ENCODE results near the gene ACTN4. TPM values are rescaled to one million over a fixed set of nuclear protein-coding genes. Genes with fewer than 3 reads are reported as not detected.
"Not testable (repeated sequence)": the region's sequence is repeated elsewhere in the genome, so short reads cannot be mapped to it uniquely, and the experiment has no call there.

ACTN4 gene
- total and polyA plus RNA-seq, 10 of the 15 experiments (the other 5 are each of a cell fraction or from before 2014, with no cell fraction given) = 2.4 to 293 (median 72.5) TPM

DNA sequence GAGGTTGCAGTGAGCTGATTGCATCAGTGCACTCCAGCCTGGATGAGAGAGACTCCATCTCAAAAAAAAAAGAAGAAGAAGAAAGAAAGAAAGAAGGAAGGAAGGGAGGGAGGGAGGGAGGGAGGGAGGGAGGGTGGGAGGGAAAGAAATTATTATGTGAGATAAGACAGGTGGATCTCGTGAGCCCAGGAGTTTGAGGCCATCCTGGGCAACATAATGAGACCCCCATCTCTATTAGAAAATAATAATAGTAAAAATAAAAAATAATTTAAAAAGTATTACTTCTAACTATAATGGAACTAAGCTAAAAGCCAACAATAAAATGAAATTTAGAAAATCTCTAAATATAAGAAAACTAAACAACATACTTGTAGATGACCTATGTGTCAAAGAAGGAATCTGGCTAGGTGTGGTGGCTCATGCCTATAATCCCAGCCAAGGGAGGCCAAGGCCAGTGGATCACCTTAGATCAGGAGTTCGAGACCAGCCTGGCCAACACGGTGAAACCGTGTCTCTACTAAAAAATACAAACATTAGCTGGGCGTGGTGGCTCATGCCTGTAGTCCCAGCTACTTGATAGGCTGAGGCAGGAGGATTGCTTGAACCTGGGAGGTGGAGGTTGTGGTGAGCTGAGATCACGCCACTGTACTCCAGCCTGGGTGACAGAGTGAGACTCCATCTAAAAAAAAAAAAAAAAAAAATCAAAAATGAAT is 113.5 kb downstream of the ACTN4 start:
- H2AFZ ChIP-seq (ENCODE audit: control insufficient read depth, low read depth, low read length); BruUV-seq (replicated peaks); H3K27ac ChIP-seq (ENCODE audit: control insufficient read depth, insufficient read depth); H3K36me3 ChIP-seq (ENCODE audit: control insufficient read depth in 2 of 2, insufficient read depth in 2 of 2, low read length in 1 of 2); H3K9me3 ChIP-seq (replicated peaks; ENCODE audit: control insufficient read depth, insufficient read depth, low read length); H3K9ac ChIP-seq (ENCODE audit: control insufficient read depth, insufficient read depth, low read length); H4K20me1 ChIP-seq (ENCODE audit: control insufficient read depth, insufficient read depth); intact Hi-C loops (cut with micrococcal nuclease; ENCODE audit: unreplicated experiment); in situ Hi-C loops (cut with MboI); H3K4me3 ChIP-seq; FAIRE-seq; H3K4me1 ChIP-seq (ENCODE audit: control insufficient read depth, insufficient read depth, low read length); H3K27me3 ChIP-seq (replicated peaks in 1 of 2; ENCODE audit: control insufficient read depth in 2 of 2, insufficient read depth in 2 of 2, low read length in 1 of 2); ATAC-seq; H3K79me2 ChIP-seq (ENCODE audit: control insufficient read depth, insufficient read depth, low read length); H3K4me2 ChIP-seq (ENCODE audit: control insufficient read depth, insufficient read depth); DNase-seq (ENCODE audit: low read depth, low spot score): not testable (repeated sequence)
- ChIA-PET CTCF (interaction anchor here (1.1 to 2.0 kb wide), 5 partner anchors 9 to 358 kb away, joined by 3 to 7 read pairs (median 3); partner anchors contain the start of genes FAM98C, MRPS12 and SARS2), POLR2A (interaction anchor here (0.6 to 0.7 kb wide), 3 partner anchors 47 to 572 kb away, joined by 3 to 6 read pairs (median 4); no protein-coding TSS in a partner anchor), SMC1A (ENCODE audit: uncharacterized antibody, unreplicated experiment) (interaction anchor here (0.8 kb wide), 1 partner anchor 71 kb away, joined by 3 read pairs; the partner anchor contains the start of gene ECH1), RAD21 (ENCODE audit: unreplicated experiment) (interaction anchor here (0.6 kb wide), 1 partner anchor 860 kb away, joined by 3 read pairs; no protein-coding TSS in a partner anchor)
- 32% methylated on average over 6 of the region's 6 CpGs for WGBS (ENCODE audit: insufficient coverage, insufficient replicate concordance, low lambda C conversion rate, missing lambda C conversion rate)

DNA sequence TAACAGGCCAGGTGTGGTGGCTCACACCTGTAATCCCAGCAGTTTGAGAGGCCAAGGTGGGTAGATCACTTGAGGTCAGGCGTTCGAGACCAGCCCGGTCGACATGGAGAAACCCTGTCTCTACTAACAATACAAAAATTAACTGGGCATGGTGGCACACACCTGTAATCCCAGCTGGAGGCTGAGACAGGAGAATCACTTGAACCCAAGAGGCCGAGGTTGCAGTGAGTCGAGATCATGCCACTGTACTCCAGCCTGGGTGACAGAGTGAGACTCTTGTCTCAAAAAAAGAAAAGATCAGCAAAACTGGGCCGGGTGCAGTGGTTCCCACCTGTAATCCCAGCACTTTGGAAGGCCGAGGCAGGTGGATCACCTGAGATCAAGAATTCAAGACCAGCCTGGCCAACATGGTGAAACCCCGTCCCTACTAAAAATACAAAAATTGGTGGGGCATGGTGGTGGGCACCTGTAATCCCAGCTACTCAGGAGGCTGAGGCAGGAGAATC is 114.5 kb downstream of the ACTN4 start:
- RAD21 ChIA-PET (ENCODE audit: unreplicated experiment); H3K27me3 ChIP-seq (replicated peaks in 1 of 2; ENCODE audit: control insufficient read depth in 2 of 2, insufficient read depth in 2 of 2, low read length in 1 of 2); H2AFZ ChIP-seq (ENCODE audit: control insufficient read depth, low read depth, low read length); BruUV-seq (replicated peaks); H3K9me3 ChIP-seq (replicated peaks; ENCODE audit: control insufficient read depth, insufficient read depth, low read length); H3K4me1 ChIP-seq (ENCODE audit: control insufficient read depth, insufficient read depth, low read length); H3K4me3 ChIP-seq; H3K9ac ChIP-seq (ENCODE audit: control insufficient read depth, insufficient read depth, low read length); in situ Hi-C loops (cut with MboI); DNase-seq (ENCODE audit: low read depth, low spot score); ATAC-seq; H3K27ac ChIP-seq (ENCODE audit: control insufficient read depth, insufficient read depth); FAIRE-seq; H3K4me2 ChIP-seq (ENCODE audit: control insufficient read depth, insufficient read depth); H4K20me1 ChIP-seq (ENCODE audit: control insufficient read depth, insufficient read depth); H3K36me3 ChIP-seq (ENCODE audit: control insufficient read depth in 2 of 2, insufficient read depth in 2 of 2, low read length in 1 of 2); H3K79me2 ChIP-seq (ENCODE audit: control insufficient read depth, insufficient read depth, low read length); intact Hi-C loops (cut with micrococcal nuclease; ENCODE audit: unreplicated experiment): not testable (repeated sequence)
- ChIA-PET POLR2A (interaction anchor here (0.6 to 0.7 kb wide), 2 partner anchors 137 to 571 kb away, joined by 3 to 4 read pairs; no protein-coding TSS in a partner anchor), SMC1A (ENCODE audit: uncharacterized antibody, unreplicated experiment) (interaction anchor here (0.8 kb wide), 1 partner anchor 70 kb away, joined by 3 read pairs; the partner anchor contains the start of gene ECH1), CTCF (interaction anchor here (0.7 to 2.0 kb wide), 5 partner anchors 8 to 198 kb away, joined by 3 to 7 read pairs (median 3); partner anchors contain the start of genes MRPS12 and SARS2)
- 82% methylated on average over 9 of the region's 9 CpGs for WGBS (ENCODE audit: insufficient coverage, insufficient replicate concordance, low lambda C conversion rate, missing lambda C conversion rate)

Measured in GM12878 (cell line).